MV-4-11 (cell line): ENCODE data around the gene ILF2.
A peak's percentile ranks its signal among the peaks of the same experiment; 100 is the strongest.

Experiments
- DNase-seq: peaks from one replicate; lab custom pipeline; 2025; lab: John Stamatoyannopoulos, UW

Gene ILF2

DNA sequence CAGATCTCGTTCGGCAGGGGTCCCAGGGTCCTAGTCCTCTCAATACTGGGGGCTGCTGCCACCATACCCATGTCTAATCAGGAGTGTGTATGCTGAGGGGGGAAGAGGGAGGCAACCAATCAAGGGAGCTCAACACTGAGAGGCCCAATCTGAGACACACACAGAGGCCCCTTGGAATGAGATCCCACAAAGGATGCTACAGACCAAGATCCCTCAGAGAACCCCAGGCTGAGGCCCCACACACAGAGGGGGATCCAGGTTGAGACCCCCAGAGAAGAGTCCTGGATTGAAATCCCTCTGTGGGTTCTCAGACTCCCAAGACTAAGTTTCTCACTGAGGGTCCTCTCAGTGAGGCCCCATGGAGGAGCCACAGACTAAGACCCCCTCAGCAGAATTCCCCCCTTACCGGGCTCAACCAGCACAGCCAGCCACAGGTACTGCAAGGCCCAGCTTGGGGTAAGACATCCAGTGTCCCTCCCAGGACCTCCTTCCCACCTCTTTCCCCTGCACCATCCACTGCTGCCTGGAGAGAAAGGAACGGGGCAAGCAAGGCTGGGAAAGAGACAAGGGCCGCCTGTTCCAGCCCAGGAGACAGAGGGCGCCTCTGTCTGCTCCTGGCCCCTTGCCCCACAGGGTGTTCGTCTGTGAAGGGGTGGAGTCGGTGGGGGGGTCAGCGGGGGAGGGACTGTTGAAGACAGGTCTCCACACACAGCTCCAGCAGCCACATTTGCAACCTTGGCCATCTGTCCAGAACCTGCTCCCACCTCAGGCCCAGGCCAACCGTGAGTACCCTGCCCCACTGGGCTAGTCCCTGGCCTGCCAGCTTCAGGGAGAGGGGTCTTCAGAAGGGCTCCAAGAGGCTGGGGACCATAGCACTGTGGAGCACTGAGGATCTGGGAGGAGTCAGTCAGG, 42.8 kb downstream of the ILF2 start, which contains the start of gene S100A1:
TSS of gene S100A1 (plus strand) at position 720 of the 912 bp plus-strand sequence. CDS start 2,088 bp downstream, outside the sequence.
- DNase-seq = no peak

DNA sequence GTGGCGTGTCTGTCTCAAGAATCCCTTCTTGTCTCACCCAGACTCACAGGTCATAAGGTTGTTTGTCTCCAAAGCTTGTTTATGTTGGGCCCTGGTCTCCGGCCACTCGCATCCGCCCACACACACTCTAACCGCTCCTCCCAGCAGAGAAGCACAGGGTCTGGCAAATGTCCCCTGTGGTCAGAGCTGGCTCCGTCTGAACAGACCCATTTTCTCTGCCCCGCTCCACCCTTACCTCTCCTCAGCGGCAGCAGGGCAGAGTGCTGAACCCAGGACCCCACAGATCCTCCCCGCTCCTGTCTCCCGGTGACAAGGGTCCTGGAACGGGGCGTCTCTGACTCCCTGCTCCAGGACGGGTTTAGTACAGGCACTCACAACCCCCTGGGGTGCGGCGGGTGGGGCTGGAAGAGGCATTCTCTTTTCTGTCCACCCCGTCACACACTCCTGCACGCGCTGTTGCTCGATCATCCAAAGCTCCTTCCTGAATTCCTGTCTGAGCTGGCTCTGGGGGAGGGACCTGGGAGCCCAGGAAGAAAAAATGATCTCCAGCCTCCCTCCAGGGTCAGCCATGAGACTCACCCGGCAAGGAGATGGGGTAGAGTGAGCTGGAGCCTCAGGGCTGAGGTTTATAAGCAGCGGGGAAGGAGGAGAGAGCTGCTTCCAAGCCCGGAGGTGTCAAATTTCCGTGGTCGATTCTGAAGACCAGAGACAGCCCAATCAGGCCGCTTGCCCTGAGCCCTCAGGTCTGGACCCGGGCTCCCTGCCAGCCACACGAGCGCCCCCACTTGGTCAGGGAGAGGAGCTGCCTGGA, 43.7 kb downstream of the ILF2 start, which contains the start of gene S100A13:
TSS of gene S100A13 (minus strand) at position 602 of the 811 bp plus-strand sequence. CDS start 1,033 bp downstream, outside the sequence.
- DNase-seq = no peak

DNA sequence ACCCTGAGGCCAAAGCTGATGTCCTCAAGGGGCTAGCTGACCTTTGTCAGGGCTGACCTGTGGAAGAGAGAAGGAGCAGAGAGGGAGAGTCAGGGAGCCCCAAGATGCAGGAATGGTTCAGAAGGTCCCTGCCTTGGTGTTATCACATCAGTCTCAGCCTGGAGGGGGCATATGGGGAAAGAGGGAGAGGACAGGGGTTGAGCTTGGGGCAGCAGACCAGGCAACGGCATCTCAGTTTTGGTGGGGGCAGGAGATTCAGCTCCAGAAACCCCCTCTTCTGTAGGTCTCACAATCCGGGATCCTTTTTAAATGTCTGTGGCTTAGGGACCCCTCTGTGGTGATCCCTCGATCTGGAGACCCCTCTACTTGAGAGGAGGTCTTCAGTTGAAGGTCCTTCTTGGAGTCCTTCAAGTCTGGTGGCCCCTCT, 44.3 kb downstream of the ILF2 start:
- no peak for DNase-seq

DNA sequence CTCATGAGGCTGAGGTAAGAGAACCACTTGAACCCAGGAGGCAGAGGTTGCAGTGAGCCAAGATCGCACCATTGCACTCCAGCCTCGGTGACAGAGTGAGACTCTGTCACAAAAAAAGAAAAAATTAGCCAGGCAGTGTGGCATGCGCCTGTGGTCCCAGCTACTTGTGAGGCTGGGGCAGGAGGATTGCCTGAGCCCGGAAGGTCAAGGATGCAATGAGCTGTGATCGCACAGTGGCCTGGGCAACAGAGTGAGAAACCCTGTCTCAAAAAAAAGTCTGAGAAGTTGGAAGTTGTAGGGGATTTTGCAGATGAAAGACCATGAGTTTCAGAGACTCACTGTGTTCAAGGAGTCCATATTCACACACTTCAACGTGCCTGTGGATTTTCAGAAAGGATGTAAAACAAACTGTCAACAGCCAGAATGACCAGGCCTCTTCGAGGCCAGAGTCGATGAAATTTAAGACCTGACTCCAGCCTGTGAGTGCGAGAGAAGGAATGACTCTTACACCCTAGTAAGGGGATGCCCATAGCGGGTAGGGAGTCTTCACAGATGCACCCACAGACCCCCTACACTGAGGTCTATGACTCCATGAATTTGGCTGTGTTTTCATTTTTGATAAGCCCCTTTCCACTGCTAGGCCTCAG, 45.7 kb downstream of the ILF2 start:
- DNase-seq = no peak

DNA sequence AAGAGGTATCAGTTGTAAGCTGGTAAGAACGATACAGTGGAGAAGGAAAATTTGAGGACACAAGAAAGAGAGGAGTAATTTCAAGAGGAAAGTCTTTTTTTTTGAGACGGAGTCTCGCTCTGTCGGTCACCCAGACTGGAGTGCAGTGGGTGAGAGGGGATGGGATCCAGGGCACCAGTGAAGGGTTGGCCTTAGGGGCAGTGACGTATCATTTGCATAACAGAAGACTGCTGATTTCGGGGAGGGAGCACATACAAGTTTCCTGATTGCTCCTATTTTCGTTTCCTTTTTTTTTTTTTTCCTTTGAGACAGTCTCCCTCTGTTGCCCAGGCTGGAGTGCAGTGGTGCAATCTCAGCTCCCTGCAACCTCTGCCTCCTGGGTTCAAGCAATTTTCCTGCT, 47.7 kb downstream of the ILF2 start:
- DNase-seq = peak; percentile 81

DNA sequence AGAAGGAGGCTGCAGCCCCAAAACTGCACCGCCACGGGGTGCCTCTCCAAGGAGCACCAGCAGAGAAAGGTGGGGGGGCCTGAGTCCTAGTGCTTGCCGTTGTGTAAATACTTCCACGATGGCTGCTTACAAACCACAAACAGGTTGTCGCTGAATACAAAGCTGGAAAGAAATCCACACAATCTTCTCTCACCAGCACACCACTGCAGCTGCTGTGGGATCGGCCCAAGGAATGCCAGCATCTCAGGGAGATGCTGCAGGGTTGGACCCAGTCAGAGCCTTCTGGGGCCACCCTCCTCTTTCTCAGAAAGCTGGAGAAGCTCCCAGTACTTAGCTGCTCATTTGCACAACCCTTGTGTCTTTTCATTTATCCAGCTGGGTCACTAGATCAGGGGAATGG, 51.6 kb downstream of the ILF2 start:
- DNase-seq = no peak

DNA sequence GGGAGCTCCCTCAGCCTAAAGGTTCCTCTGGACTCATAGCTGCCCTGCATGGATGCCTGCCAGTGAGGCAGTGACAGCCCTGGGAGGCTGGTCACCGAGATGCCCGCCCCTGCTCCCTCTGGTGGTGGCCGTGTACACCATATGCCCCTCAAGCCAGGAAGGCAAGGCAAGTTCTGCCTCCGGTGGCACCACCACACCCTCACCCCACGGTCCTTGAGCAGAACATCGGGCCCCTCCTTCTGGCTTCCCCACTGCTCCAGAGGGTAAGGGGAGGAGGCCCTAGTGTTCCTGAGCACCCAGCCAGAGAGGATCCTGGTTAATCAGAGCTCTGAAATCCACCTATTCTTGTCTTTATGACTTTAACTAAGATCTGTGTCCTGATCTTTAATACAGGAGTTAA, 53.1 kb downstream of the ILF2 start:
- no peak for DNase-seq

DNA sequence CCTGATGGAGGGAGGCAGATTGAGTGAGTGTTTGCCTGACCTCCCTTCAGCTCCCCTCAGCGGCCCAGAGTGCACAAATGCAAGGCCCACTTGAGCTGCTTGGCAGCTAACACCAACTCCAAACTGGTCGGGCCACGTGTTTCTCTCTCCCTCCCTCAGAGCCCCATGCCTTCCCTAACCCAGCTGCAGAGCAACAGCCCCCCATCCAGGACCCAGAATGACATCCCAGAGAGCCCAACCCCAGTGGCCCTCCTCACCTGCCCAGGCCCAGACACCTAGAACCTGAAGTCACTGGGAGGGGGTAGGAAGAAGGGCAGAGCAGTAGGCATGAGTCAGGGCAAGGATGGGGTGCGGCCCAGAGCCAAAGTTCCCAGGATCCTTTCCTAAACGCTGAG, 53.9 kb downstream of the ILF2 start:
- DNase-seq = no peak

DNA sequence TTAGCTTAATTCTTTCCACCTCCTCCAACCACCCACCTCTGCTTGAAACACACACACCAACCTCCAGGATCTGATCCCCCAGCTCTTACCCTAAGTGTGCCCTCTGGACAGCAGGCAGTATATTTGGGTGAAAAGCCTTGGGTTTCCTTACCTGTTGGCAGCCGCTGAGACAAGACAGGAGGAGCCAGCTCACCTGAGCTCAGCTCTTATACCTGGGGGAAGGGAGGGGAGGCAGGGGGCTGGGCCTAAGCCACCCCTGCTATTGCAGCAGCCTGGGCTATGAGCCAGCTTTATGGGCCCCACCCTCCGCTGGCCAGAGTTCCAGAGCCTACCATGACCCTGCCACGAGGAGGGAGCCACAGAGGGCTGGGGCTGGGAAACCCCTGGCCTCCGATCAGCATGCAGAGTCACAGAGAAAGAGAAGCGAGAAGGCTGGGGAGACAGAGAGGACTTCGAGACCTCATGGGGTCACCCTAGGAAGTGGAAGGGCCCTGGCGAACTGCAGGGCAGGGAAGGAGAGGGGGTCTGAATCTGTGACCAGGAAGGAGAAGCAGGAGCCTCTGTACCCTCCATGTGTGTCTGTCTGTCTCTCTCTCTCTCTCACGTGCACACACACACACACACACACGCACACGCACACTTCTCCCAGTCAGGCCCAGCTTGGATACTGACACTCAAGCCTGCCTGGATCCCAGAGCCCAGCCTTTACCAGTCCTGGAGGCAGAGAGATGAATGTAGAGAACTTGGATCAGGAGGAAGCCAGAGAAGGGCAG, 54.5 kb downstream of the ILF2 start, which contains the start of gene S100A14:
TSS of gene S100A14 (minus strand) at position 182 of the 773 bp plus-strand sequence. CDS start 467 bp downstream, outside the sequence.
- no peak for DNase-seq

DNA sequence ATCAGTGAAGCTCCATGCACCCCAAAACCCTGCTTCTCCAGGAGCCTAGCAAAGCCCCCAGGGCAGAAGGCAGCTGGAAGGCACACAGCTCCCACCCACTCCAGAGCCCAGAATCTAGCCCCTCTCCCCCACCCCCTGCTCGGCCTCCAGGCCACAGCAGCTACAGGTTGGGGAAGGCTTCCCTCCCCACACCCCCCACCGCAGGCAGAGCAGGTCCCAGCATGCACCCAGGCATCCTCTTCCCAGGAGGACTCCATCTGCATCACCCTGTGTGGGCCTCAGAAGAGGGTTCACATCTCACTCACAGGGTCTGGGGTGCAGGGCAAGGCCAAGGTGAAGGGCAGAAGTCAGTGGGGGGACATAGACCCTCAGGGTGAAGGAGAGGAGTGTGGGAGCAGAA, 55.4 kb downstream of the ILF2 start:
- DNase-seq = no peak

DNA sequence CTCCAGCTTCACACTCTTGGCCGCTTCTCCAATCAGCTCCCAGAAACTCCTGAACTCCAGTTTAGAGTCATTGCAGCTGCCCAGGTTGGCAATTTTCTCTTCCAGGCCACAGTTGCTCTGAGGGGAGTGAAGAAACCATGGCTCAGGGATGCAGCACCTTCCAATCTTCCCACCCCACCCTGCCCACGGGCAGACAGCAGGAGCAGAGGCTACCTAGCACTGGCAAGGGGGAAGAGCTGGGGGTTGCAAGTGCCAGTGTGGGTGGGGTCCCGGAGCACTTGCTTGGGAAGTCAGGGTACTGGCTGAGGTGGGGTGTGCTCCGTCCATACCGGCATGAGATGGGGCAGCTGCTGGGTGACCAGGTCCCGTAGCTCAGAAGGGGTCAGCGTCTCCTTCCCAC, 55.9 kb downstream of the ILF2 start:
- no peak for DNase-seq

DNA sequence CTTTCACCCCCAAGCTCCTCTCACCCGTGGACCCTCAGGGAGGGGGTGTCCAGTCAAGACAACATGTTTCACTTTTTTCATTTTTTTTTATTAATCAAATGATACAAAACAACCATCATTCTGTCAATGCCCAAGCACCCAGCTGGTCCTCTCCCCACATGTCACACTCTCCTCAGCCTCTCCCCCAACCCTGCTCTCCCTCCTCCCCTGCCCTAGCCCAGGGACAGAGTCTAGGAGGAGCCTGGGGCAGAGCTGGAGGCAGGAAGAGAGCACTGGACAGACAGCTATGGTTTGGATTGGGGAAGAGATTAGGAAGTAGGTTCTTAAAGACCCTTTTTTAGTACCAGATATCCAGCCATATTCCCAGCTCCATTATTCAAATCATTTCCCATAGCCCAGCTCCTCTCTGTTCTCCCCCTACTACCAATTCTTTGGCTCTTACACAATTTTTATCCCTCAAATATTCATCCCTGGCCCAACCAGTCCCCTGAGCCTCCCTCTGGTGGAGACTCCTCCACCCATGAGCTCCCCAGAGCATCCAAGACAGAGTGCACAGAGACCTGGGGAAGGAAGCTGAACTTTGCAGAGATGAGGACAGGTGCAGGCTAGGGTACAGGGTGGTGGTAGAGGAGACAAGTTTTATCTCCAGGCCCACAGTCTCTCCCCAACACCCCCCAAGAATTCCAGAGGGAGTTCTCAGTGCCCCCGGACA, 56.4 kb downstream of the ILF2 start:
- DNase-seq = no peak

DNA sequence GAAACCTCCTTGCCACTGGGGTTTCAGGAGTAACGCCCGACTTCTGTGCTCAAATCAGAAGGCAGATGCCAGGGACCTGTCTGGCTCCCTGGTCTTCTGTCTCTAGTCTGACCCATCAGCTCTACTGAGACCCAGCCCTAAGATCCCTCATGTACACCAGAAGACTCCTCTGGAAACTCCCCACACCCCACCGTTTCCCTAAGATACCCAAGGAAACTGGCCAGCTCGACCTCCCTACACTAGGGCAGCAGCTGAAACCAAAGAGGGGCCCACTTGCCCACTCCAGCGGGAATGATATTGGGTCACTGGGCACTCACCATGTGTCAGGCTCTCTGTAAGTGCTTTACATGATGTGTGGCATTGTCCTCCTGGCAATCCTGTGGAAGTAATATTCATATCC, 57.4 kb downstream of the ILF2 start:
- no peak for DNase-seq

DNA sequence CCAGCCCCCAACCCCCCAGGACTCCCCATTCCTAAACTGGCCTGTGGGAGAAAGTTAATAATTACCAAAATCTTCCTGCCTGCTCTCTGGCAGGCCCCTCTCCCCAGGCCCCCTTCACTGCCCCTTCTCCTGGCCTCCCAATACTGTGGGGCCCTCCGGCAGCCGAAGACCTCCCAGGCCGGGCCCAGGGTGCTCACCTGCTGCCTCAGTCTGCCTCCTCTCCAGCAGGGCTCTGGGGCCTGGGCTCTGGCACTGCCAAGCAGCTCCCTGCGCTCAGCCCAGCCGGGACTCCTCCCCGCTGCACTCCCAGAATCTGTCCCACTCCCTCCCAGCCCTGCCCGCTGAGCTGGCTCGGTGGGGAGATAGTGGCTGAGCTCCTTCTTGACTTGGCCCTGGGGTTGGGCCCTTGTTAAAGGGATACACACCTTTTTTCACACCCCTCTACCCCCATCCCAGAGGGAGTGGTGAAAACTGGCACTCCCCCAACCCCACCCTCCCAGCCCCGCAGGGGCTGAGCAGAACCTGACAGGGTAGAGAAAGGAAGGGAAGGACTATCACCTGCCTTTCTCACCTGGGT, 58.0 kb downstream of the ILF2 start, which contains the start of gene S100A16:
TSS of gene S100A16 (minus strand) at position 383 of the 577 bp plus-strand sequence. CDS start 4,986 bp downstream, outside the sequence.
- no peak for DNase-seq

DNA sequence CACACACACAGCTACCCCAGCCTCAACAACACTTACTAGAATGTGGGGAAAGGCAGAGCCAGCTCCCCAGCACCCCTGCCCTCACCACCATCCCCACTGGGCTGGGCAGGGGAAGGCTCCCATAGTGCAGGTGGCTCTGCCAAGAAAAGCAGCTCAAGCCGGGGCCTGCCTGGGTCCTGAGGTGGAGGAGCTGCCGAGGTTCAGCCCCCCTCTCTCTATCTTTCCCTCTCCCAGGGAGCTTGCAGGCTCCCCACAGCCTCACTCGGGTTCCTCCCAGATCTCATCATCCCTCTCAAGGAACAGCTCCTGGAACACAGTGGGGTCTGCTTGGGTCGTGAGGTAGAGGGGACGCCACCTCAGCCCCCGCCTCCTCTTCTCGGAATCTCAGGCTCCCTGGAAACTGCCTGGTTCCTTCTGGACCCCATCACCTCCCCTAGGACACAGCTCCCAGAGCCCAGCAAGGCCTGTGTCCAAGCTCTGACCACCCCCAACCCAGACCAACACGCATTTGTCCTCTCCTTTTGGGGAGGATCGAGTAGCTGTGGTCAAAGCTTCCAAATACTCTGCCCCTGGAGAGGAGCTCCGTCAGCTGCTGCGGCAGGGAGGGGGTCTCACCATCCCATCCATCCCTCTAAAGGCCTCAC, 58.6 kb downstream of the ILF2 start:
- no peak for DNase-seq
